GM18511 (cell line): ENCODE results near the gene FGF18.

Experiments
- ATAC-seq: cut with Tn5 transposase; IDR thresholded peaks from one replicate; pipeline ENCODE4 v1.9.1; 2021; ENCODE audit warnings: mild to moderate bottlenecking, moderate library complexity; ENCODE audit not compliant: unreplicated experiment

Gene FGF18

DNA sequence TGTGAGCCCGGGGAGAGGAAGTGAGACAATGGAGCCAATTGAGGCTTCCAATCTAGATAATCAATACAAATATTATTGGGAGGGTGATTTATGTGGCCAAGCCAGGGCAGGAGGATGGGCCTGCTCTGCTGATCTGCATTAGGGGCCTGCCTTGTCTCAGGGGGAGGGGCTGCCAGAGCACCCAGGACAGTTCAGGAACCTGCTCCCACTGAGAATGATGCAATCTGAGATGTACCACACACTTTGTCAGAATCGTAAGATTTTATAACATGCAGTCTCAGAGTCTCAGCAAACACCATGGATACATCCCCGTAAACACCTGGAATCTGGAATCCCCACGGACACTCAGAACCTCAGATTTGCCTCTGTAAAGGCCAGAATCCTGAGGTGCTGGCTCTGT is 19.3 kb downstream of the FGF18 start:
- no peak for ATAC-seq

DNA sequence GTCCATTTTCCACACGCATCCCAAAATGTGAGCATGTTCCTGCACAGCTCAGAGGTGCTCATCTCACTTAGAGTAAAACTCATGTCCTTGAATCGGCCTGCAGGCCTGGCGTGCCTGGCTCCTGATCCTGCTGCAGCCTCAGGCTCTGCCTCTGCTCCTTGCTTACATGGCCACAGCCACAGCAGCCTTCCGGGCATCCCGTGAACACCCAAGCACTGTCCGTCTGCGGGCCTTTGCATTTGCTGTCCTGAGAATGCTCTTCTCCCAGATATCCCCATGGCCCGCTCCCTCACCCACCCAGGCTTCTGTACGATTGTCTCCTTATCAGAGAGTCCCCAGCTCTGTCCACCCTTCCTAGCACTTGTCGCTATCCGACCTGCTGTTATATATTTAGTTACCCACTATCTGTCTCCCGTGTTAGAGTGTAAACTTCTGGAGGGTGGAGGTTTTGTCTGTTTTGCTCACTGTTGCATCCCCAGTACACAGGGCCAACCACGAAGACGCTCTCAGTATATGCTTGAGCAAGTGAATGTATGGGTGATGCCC is 21.9 kb downstream of the FGF18 start:
- no peak for ATAC-seq

DNA sequence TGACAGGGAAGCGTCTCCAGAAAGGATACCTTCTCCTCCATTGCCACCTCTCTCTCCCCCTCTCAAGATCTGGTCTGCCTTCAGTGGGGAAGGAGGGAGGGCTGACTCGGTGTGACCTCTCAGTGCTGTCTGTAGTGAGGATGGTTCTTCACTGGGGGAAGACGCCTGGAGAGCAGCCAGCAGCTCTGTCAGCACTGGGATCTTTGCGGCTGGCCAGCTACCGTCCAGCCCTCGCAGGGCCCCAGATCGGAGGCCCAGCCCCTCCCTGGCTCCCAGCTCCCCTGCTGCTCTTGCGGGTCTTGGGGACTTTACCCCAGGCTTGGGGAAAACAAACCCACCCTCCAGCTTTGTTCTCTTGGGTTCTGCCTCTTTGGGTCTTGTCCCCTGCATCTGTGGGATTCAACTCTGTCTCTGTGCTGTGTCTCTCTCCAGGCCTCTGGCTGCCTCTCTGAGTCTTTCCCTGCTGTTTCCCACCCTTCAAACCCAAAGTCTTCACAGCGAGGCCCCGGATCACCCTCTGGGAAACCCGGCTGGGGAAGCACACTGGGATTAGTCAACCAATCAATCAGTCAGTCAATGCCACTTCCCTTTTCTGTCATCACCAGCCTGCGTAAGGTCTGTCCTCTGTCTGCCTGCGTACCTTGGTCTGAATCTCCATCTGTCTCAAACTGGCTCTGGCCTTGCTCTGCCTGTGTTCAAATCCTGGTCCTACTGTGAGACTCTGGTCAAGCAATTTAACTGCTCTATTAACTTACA is 23.0 kb downstream of the FGF18 start:
- no peak for ATAC-seq

- no peak for ATAC-seq
Observed at GRCh38 chr5:171444582-171444981, 25.1 kb downstream of the FGF18 start.

GRCh38 chr5:171445644-171446516 is 26.4 kb downstream of the FGF18 start:
- no peak for ATAC-seq

- no peak for ATAC-seq
Observed at GRCh38 chr5:171447226-171447625, 27.8 kb downstream of the FGF18 start.

- no peak for ATAC-seq
Observed at GRCh38 chr5:171449426-171449825, 30.0 kb downstream of the FGF18 start.

DNA sequence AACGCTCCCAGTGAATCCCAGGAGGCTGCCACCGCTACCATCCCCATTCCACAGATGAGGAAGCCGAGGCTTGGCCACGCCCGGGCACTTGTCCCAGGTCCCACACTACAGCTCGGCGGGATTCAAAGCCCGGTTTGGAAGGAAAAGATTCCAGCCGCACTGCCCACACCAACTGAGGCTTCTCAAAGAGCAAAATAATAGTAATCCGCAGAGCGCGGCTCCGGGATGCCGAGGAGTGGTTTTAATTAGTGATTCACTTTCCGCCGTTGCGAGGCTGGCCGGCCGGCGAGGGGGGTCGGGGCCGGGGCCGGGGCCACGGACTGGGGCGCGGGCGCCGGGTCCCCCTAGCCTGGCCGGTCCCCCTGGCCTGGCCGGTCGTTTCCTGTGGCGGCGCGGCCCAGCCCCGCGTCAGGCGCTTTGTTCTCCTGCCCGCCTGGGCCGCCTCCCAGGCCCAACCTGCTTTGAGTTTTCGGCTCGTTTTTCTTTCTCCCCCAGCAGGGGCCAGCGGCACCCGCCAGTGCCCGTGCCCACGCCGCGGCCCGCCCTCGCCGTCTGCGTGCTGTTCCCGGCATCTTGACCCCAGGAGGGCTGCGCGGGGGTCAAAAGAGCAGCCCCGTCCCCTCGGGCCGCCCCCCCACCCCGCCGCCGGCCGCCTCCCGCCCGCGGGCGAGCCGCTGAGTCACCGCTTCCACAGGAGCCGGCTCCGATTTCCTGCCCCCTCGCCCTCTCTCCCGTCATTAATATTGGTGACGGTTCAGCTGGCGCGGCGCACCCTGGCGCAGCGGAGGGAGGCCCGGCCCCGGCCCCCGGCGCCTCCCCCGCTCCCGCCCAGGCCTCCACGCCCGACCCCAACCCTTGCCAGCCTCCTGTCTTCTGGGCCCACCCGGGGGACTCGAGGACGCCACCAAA is 31.2 kb downstream of the FGF18 start:
- ATAC-seq: no peak

DNA sequence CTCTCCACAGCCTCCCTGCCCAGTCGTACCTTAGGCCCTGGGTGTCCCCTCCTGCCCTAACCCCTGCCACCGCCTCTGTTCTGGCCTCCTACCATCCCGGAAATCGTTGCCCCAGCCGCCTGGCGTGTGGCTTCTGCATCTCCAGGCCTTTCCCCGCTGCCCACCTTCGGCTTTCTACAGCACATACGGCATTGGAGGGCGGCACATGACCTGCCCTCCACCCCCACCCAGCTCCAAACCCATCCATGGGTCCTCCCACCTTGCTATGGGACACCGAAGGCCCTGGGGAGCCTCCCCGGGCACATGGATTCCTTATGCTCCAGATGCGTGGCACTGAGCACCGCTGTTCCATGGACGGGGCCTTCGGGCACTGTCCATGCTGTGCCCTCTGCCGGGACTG is 32.0 kb downstream of the FGF18 start:
- no peak for ATAC-seq

- no peak for ATAC-seq
Observed at GRCh38 chr5:171453056-171453725, 33.7 kb downstream of the FGF18 start.

DNA sequence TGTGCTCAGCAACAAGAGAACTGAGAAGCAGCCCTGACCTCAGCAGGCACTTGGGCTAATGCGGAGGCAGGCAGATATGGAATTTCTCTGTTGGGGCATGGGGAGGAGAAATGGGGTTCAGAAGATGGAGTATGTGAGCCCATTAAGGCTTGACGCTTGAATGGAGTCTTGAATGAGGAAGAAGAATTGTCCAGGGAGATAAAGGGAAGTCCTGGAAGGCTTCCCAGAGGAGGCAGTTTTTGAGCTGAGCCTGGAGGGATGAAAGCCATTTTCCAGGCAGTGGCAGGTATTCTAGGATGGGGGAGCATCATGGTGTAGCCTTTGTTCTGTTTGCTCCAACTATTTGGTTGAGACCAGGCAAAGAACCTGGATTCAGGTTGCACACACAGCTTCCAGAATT is 34.5 kb downstream of the FGF18 start:
- ATAC-seq: no peak

GRCh38 chr5:171454549-171454948 is 35.1 kb downstream of the FGF18 start:
- ATAC-seq: no peak

DNA sequence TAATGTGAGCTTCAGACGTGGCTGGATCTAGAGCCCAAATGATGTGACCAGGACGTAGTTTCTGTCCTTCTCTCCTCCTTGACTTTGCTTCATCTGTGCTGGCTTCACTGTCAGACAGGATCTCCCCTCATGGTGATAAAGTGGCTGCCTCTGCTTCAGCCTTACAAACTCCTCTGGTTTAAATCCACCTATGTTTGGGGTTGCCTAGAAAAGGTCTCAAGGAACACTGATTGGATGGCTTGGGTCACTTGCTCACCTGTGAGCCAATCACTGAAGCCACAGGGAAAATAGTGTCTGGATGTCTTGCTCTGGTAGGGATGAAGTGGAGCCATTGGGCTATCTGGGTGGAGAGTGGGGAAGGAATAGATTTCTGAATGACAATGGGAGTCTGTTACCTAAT is 36.1 kb downstream of the FGF18 start:
- ATAC-seq: no peak

DNA sequence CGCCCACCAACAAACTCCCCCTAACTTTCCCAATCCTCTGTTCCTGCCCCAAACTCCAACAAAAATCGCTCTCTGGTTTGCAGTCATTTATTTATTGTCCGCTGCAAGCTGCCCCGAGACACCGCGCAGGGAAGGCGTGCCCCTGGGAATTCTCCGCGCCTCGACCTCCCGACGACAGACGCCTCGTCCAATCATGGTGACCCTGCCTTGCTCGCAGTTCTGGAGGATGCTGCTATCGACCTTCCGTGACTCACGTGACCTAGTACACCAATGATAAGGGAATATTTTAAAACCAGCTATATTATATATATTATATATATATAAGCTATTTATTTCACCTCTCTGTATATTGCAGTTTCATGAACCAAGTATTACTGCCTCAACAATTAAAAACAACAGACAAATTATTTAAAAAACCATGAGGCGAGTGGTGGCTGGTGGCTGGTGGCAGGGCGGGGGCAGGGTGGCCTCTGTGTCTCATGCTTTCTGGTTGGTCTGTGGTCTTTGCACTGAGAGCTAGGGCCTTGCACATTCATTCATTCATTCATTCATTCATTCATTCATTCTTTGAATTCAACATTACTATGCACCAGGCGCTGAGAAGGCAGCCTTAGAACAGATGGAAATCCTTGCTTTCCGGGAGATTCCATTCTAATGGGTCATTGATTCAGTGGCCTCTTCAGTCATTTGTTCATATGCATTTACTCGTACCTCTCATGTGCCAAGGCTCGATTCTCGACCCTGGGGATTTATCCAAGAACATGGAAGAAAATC is 37.9 kb downstream of the FGF18 start:
- no peak for ATAC-seq

DNA sequence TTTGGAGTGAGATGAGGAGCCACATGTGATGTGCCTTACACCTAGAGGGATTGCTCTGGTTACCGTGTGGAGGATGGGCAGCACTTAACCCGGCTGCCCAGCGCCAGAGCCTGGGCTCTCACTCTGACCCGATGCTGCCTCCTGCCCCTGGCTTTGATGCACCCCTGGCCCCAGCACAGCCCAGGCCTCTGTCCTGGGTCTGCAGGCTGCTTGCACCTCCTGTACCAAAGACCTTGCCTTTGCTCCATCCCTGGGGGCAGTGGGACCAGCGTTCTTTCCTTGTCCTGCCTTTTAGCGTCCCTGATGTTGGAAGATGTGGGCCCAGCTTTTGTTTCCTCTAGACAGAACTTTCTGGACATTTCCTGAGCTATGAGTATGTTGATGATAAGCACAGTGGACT is 40.4 kb downstream of the FGF18 start:
- no peak for ATAC-seq

DNA sequence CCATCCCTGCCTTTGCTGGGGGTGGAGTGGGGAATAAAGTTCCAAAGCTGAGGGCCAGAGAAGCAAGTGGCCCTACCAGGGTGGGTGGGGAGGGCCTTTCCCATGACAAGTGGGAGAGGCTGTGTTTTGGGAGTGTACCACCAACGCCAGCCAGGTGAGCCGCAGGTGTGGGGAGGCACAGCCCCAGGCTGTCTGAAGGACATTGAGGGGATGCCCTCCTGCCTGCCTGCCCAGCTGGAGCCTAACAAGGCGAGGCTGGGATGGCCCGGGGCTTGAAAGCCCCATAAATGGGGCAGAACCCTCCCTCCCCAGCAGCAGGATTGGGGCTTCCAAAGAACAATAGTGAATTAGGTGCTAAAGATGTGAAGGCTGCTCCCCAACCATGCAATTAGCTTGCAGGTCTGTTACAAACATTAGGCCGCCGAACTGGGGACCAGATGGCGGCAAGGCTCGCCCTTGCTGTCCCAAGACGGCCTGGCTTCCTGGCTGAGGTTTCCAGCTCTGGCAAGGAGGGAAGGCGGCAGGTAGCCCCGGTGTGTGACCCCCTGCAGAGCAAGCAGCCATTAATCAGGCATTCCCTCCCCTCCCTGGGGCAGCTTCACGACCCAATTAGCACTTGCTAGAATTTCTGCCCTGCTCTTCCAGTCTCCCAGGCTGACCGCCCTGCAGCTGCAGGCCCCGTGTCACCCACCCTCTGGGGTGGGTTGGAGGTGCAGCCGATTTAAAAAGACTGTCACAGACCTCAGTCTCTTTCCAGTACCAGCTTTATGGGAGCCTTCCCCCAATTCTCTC is 42.9 kb downstream of the FGF18 start:
- ATAC-seq: no peak

DNA sequence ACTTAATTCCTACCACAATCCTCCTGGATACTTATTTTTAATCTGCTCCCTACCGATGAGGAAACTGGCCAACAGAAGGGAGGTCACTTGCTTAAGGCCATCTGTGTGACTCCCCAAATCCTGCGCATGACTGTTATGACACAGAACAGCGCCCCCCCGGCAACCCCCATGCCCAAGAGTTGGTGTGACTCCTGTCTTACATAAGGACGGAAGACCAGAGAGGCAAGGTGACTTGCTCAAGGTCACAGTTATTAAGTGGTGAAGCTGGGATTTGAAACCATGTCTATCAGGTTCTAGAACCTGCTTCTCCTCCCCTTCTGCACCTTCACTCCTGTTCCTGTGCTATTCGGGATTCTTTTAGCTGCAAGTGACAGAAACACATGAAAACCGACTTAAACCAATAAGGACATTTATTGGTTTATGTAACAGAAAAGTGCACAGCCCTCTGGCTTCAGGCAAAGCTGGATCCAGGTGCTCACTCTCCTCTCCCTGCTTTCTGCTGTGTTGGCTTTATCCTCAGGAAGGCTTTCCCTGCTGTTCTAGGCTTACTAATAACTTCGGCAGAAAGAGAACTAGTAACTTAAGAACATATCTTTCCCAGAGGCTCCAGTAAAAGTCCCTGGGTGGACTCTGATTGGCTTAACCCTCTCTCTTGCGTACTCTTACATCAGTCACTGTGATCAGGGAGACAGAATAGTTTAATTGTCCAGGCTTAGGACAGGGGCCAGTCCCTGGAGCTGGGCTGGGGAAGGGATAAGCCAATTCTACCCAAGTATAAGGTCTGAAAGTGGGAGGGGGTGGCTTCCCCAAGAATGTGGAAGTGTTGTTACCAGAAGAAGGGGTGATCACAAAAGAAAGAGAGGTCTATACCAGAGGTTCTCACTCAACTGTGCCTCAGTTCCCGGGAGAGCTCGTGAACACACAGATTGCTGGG is 43.7 kb downstream of the FGF18 start:
- no peak for ATAC-seq

GRCh38 chr5:171463862-171464229 is 44.4 kb downstream of the FGF18 start:
- no peak for ATAC-seq
